ENCODE results near the gene APEH. TPM values are rescaled to one million over a fixed set of nuclear protein-coding genes. Genes with fewer than 3 reads are reported as not detected.

Gene APEH
- total and polyA plus RNA-seq, 3 donors from 2014 or later: 72.3 to 94.5 (median 76.7) TPM

GRCh38 chr3:49648354-49649019, 25.7 kb upstream of the APEH start:
- TF ChIP-seq CTCF (IDR thresholded peaks at IDR 0.05): no peak
- no peak for TF ChIP-seq POLR2A (IDR thresholded peaks at IDR 0.05)
- intact Hi-C loops (cut with DNase I; ENCODE audit: low total_unique reads): no loop called here
- WGBS, 2 donors: 93% methylated on average over 2 to 3 of the region's 3 CpGs
- H3K27ac ChIP-seq: no peak overlapping the region
- H3K27me3 ChIP-seq: no peaks in the 10 kb centered on the region
- H3K4me3 ChIP-seq: no peak overlapping the region
- H3K9me3 ChIP-seq: no peaks in the 10 kb centered on the region
- no peaks in the 10 kb centered on the region for H3K36me3 ChIP-seq (ENCODE audit: low read depth, missing control alignments)
- H3K4me1 ChIP-seq: no peaks in the 10 kb centered on the region
- no peak for DNase-seq

- no peaks in the 10 kb centered on the region for H3K4me1 ChIP-seq
- 75% methylated on average over 1 of the region's 1 CpG; no CpG with 5 or more reads in 1 of the 2 donors for WGBS, 2 donors
- no peaks in the 10 kb centered on the region for H3K9me3 ChIP-seq
- H3K27ac ChIP-seq: no peak overlapping the region
- no peak overlapping the region for H3K4me3 ChIP-seq
- DNase-seq: no peak
- no peaks in the 10 kb centered on the region for H3K36me3 ChIP-seq (ENCODE audit: low read depth, missing control alignments)
- intact Hi-C loops (cut with DNase I; ENCODE audit: low total_unique reads): no loop called here
- no peaks in the 10 kb centered on the region for H3K27me3 ChIP-seq
- no peak for TF ChIP-seq POLR2A (IDR thresholded peaks at IDR 0.05)
- no peak for TF ChIP-seq CTCF (IDR thresholded peaks at IDR 0.05)
Measured at GRCh38 chr3:49649576-49649975, 24.6 kb upstream of the APEH start.

GRCh38 chr3:49650177-49650576, 24.0 kb upstream of the APEH start:
- intact Hi-C loops (cut with DNase I; ENCODE audit: low total_unique reads): no loop called here
- 88 to 100% methylated on average over 1 of the region's 1 CpG for WGBS, 2 donors
- no peaks in the 10 kb centered on the region for H3K4me1 ChIP-seq
- DNase-seq: no peak
- H3K27ac ChIP-seq: no peak overlapping the region
- no peaks in the 10 kb centered on the region for H3K9me3 ChIP-seq
- TF ChIP-seq CTCF (IDR thresholded peaks at IDR 0.05) (no peak), POLR2A (IDR thresholded peaks at IDR 0.05) (no peak)
- no peak overlapping the region for H3K4me3 ChIP-seq
- H3K27me3 ChIP-seq: no peaks in the 10 kb centered on the region
- H3K36me3 ChIP-seq (ENCODE audit: low read depth, missing control alignments): no peaks in the 10 kb centered on the region

GRCh38 chr3:49650637-49651036, 23.5 kb upstream of the APEH start:
- Histone ChIP-seq H3K36me3 (ENCODE audit: low read depth, missing control alignments) (no peaks in the 10 kb centered on the region), H3K27ac (no peak overlapping the region), H3K4me1 (no peaks in the 10 kb centered on the region), H3K27me3 (no peaks in the 10 kb centered on the region), H3K4me3 (no peak overlapping the region), H3K9me3 (no peaks in the 10 kb centered on the region)
- WGBS, 2 donors: 73 to 93% methylated on average over 7 to 8 of the region's 8 CpGs
- DNase-seq: no peak
- TF ChIP-seq POLR2A (IDR thresholded peaks at IDR 0.05): no peak
- TF ChIP-seq CTCF (IDR thresholded peaks at IDR 0.05): no peak
- intact Hi-C loops (cut with DNase I; ENCODE audit: low total_unique reads): no loop called here

Measured in testis (tissue), 3 donors.